Nephron progenitor cell (in vitro differentiated cells): ENCODE measurements around the gene PACS1.

Source experiments
- DNase-seq: peaks from one replicate; pipeline ENCODE4 v3.0.0; 2021
- H3K27ac Mint-ChIP-seq: 2 replicates; pipeline ENCODE4 v1.8.0; 2021; ENCODE audit warnings: mild to moderate bottlenecking, moderate library complexity, mixed read lengths
- H3K27me3 Mint-ChIP-seq: 2 replicates; pipeline ENCODE4 v1.8.0; 2021; ENCODE audit warnings: mild to moderate bottlenecking, low read depth, mixed read lengths; ENCODE audit not compliant: poor library complexity
- H3K36me3 Mint-ChIP-seq: 2 replicates; pipeline ENCODE4 v1.8.0; 2021; ENCODE audit warnings: low read depth, mixed read lengths
- H3K4me1 Mint-ChIP-seq: 2 replicates; pipeline ENCODE4 v1.8.0; 2021; ENCODE audit warnings: mixed read lengths
- H3K4me3 Mint-ChIP-seq: 2 replicates; pipeline ENCODE4 v1.8.0; 2021; ENCODE audit warnings: mild to moderate bottlenecking, moderate library complexity, mixed read lengths
- H3K9me3 Mint-ChIP-seq: 2 replicates; pipeline ENCODE4 v1.8.0; 2021; ENCODE audit warnings: mild to moderate bottlenecking, moderate library complexity, mixed read lengths
- TF ChIP-seq, protein P1 (sequence below): fragments of 200-600 bp; sonication (generic); IDR thresholded peaks from 2 replicates; pipeline ENCODE4 v1.5.0; 2021; ENCODE audit warnings: antibody characterized with exemption

The PACS1 gene

DNA sequence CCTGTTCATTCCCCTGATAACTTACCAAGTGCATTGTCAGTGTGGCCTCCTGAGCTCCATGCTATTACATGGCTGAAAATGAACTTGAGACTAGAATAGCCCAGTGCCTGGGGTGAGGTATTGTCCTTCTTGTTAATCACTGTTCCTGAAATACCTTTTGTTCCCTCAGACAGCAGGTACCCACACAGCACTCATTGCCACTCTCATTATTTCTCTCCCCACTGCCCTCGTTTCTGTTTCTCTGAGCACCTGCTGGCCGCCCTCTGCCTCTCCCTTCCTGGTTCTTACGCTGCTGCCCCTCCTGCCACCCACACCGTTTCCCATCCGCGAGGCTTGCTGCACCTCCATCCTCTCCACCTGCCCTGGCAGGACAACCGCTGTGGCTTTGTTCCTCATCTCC lies 161.5 kb downstream of the PACS1 start:
- H3K9me3 Mint-ChIP-seq: no peaks in the 10 kb centered on the region
- H3K4me1 Mint-ChIP-seq: peaks cover 30% of the 10 kb centered on the region
- no peak for DNase-seq
- TF ChIP-seq, protein P1, sequence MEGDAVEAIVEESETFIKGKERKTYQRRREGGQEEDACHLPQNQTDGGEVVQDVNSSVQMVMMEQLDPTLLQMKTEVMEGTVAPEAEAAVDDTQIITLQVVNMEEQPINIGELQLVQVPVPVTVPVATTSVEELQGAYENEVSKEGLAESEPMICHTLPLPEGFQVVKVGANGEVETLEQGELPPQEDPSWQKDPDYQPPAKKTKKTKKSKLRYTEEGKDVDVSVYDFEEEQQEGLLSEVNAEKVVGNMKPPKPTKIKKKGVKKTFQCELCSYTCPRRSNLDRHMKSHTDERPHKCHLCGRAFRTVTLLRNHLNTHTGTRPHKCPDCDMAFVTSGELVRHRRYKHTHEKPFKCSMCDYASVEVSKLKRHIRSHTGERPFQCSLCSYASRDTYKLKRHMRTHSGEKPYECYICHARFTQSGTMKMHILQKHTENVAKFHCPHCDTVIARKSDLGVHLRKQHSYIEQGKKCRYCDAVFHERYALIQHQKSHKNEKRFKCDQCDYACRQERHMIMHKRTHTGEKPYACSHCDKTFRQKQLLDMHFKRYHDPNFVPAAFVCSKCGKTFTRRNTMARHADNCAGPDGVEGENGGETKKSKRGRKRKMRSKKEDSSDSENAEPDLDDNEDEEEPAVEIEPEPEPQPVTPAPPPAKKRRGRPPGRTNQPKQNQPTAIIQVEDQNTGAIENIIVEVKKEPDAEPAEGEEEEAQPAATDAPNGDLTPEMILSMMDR: no peak
- no peak overlapping the region for H3K4me3 Mint-ChIP-seq
- H3K27me3 Mint-ChIP-seq: peaks cover 9% of the 10 kb centered on the region
- H3K27ac Mint-ChIP-seq: no peak overlapping the region
- H3K36me3 Mint-ChIP-seq: peaks cover 54% of the 10 kb centered on the region

DNA sequence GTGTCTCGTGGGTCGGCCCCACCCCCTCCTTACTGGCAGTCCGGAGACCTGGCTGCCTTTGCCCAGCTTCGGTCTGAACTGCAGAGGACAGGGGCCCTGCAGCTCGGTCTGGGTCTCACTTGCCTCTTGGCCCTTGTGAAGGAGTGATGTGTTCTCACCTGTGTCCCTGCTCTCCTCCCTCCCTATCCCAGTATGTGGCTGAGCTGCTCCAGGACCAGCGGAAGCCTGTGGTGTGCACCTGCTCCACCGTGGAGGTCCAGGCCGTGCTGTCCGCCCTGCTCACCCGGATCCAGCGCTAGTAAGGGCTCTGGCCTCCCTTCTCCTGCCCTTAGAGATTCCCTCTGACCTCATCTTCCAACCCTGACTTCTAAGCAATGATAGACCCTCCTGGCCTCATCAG lies 162.7 kb downstream of the PACS1 start:
- DNase-seq: no peak
- TF ChIP-seq, protein P1: no peak
- Mint-ChIP-seq H3K36me3 (peaks cover 54% of the 10 kb centered on the region), H3K27ac (no peak overlapping the region), H3K9me3 (no peaks in the 10 kb centered on the region), H3K4me1 (peaks cover 30% of the 10 kb centered on the region), H3K27me3 (peaks cover 9% of the 10 kb centered on the region), H3K4me3 (no peak overlapping the region)

DNA sequence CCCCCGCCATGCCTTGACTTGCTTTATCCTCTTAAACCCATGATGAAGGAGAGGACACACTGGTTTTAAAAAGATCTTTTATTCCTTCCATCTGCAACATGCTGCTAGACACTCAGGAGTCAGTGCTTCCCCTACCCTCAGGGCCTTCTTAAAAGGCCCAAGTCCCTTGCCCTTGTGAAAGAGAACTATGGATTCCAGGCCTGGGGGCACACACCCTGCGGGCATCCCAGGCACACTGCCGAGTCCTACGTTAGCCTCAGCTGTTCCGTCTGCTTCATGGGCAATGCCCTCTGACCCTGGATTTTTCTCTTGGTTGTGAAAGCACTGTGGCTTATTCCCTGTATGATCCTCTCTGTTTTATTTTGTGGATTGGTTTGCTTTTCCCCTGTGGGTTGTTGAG lies 163.2 kb downstream of the PACS1 start:
- H3K27me3 Mint-ChIP-seq: peaks cover 9% of the 10 kb centered on the region
- no peak overlapping the region for H3K4me3 Mint-ChIP-seq
- peak overlapping the region; percentile 33 for H3K27ac Mint-ChIP-seq
- TF ChIP-seq, protein P1: no peak
- peaks cover 53% of the 10 kb centered on the region for H3K36me3 Mint-ChIP-seq
- DNase-seq: no peak
- H3K4me1 Mint-ChIP-seq: peaks cover 29% of the 10 kb centered on the region
- no peaks in the 10 kb centered on the region for H3K9me3 Mint-ChIP-seq

DNA sequence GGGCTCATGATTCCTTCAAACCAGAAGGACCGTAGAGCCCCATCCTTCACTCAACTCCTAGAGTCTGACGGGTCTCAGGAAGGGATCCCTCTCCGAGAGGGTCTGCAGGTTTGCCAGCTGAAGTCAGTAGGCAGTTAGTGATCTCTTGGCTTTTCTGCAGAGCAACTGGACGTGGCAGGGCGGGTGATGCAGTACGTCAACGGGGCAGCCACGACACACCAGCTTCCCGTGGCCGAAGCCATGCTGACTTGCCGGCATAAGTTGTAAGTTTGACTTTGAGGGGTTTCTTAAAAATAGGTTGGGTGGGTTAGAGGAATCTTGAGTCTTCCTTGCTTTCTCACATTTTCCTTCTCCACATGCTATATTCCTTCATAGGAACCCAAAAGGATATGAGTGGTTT lies 165.1 kb downstream of the PACS1 start:
- H3K4me3 Mint-ChIP-seq: no peak overlapping the region
- no peaks in the 10 kb centered on the region for H3K9me3 Mint-ChIP-seq
- H3K36me3 Mint-ChIP-seq: peaks cover 47% of the 10 kb centered on the region
- TF ChIP-seq, protein P1: no peak
- no peak for DNase-seq
- H3K27ac Mint-ChIP-seq: no peak overlapping the region
- H3K27me3 Mint-ChIP-seq: peaks cover 9% of the 10 kb centered on the region
- H3K4me1 Mint-ChIP-seq: peaks cover 16% of the 10 kb centered on the region

DNA sequence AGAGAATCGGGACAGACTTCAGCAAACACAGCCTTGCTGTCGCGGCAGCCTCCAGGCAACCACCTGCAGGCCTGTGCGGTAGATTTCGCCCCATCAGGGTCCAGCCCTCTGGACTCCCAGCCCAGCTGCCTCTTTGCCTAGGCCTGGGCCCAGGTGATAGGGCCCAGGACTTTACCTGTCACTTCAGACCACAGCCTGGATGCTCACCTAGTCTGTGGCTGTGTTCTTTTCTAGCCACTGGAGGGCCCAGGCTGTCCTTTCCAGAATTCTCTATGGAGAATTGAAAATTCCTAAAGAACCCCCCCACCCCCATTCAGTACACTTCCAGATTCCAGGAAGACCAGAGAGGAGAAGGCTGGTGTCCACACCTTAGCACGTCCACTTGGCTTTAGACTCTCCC lies 167.8 kb downstream of the PACS1 start:
- TF ChIP-seq, protein P1: no peak
- peaks cover 6% of the 10 kb centered on the region for H3K27me3 Mint-ChIP-seq
- no peak for DNase-seq
- no peaks in the 10 kb centered on the region for H3K9me3 Mint-ChIP-seq
- peaks cover 7% of the 10 kb centered on the region for H3K4me1 Mint-ChIP-seq
- H3K27ac Mint-ChIP-seq: no peak overlapping the region
- H3K4me3 Mint-ChIP-seq: no peak overlapping the region
- peaks cover 28% of the 10 kb centered on the region for H3K36me3 Mint-ChIP-seq

DNA sequence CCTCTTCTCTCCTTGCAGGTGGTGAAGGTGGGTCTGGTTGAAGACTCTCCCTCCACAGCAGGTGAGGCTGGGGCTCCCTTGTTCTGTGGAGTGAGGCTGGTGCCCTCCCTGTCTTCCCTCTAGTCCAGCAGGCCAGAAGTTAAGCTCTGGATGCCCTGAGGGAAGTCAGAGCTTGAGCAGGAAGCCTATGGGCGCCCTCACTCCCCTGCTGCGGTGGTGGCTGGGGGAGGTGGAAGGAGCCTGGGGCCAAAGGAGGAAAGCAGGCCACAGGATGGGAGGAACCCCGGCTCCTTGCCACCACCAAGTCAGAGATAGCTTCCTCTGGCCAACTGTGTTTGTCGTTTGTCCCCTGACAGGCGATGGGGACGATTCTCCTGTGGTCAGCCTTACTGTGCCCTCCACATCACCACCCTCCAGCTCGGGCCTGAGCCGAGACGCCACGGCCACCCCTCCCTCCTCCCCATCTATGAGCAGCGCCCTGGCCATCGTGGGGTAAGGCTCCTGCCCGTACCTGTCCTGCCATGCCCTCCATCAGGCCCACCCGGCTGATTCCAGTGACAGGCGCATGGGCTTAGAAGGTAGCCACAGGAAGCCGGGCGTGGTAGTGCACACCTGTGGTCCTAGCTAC lies 168.8 kb downstream of the PACS1 start:
- TF ChIP-seq, protein P1: no peak
- Mint-ChIP-seq H3K4me3 (no peak overlapping the region), H3K4me1 (peaks cover 7% of the 10 kb centered on the region), H3K27me3 (no peaks in the 10 kb centered on the region), H3K9me3 (no peaks in the 10 kb centered on the region), H3K27ac (no peak overlapping the region), H3K36me3 (peaks cover 18% of the 10 kb centered on the region)
- no peak for DNase-seq
